Lower lobe of right lung (tissue), 2 donors: ENCODE measurements around the gene ACBD7. TPM values are rescaled to one million over a fixed set of nuclear protein-coding genes. Genes with fewer than 3 reads are reported as not detected.

Experiments
- ATAC-seq, 2 donors: fragments of 200-7000 bp; cut with Tn5 transposase; one replicate each; pipeline ENCODE4 v1.9.1; 2020 to 2022; ENCODE audit warnings: mild to moderate bottlenecking in 2 of 2, moderate library complexity in 2 of 2
- DNase-seq: peaks from one replicate; pipeline ENCODE4 v3.0.0-alpha.2; 2020
- H3K27ac ChIP-seq: fragments of 200-600 bp; one replicate; pipeline ENCODE4 v1.8.0; 2022
- H3K27me3 ChIP-seq: fragments of 200-600 bp; one replicate; pipeline ENCODE4 v1.8.0; 2022; ENCODE audit warnings: low read depth
- H3K36me3 ChIP-seq: fragments of 200-600 bp; one replicate; pipeline ENCODE4 v1.8.0; 2022; ENCODE audit warnings: mild to moderate bottlenecking
- H3K4me1 ChIP-seq: fragments of 200-600 bp; one replicate; pipeline ENCODE4 v1.8.0; 2022
- H3K4me3 ChIP-seq: fragments of 200-600 bp; one replicate; pipeline ENCODE4 v1.8.0; 2022; ENCODE audit warnings: mild to moderate bottlenecking
- H3K9me3 ChIP-seq: fragments of 200-600 bp; one replicate; pipeline ENCODE4 v1.8.0; 2022
- intact Hi-C: fragments of 100-400 bp; cut with DNase I; formaldehyde crosslinking; loops from one replicate; pipeline ENCODE4 v1.11.0; 2022
- total RNA-seq: library from RNA; stranded (reverse); fragmentation: NEBNext Ultra II Directional; extraction: Animal tissue kit (Norgen Biotek cat#: 25700); gene quantifications from one replicate; pipeline ENCODE4 v1.2.1, GENCODE V29; 2021
- TF ChIP-seq, protein P1 (sequence below): fragments of 200-600 bp; IDR thresholded peaks from one replicate; pipeline ENCODE4 v1.8.0; 2022; ENCODE audit warnings: antibody characterized with exemption, mild to moderate bottlenecking
- donor health status: DM: no; HTN: yes; CAD: no; lungs with severe emphysema.

ACBD7 gene
- total RNA-seq, 1 donor from 2014 or later: not detected

DNA sequence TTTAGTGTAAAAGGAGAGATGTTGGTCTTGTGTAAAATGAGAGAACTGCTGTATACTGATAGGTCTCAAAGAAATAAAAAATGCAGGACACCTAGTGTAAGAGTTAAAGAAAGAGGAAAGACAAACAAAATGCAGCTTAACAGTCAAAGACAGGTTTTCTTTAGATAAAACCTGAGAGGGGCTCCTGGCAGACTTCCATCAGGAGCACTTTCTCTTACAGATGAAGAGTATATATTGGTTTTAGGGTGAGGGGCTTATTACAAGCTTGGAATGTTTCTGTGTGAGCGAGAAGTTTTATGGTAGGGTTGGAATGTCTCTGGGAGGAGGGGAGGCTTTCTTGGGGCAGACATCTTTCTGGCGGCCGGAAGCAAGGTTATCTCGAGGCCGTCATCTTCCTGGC is 16.2 kb downstream of the ACBD7 start:
- TF ChIP-seq, protein P1, sequence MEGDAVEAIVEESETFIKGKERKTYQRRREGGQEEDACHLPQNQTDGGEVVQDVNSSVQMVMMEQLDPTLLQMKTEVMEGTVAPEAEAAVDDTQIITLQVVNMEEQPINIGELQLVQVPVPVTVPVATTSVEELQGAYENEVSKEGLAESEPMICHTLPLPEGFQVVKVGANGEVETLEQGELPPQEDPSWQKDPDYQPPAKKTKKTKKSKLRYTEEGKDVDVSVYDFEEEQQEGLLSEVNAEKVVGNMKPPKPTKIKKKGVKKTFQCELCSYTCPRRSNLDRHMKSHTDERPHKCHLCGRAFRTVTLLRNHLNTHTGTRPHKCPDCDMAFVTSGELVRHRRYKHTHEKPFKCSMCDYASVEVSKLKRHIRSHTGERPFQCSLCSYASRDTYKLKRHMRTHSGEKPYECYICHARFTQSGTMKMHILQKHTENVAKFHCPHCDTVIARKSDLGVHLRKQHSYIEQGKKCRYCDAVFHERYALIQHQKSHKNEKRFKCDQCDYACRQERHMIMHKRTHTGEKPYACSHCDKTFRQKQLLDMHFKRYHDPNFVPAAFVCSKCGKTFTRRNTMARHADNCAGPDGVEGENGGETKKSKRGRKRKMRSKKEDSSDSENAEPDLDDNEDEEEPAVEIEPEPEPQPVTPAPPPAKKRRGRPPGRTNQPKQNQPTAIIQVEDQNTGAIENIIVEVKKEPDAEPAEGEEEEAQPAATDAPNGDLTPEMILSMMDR: no peak

DNA sequence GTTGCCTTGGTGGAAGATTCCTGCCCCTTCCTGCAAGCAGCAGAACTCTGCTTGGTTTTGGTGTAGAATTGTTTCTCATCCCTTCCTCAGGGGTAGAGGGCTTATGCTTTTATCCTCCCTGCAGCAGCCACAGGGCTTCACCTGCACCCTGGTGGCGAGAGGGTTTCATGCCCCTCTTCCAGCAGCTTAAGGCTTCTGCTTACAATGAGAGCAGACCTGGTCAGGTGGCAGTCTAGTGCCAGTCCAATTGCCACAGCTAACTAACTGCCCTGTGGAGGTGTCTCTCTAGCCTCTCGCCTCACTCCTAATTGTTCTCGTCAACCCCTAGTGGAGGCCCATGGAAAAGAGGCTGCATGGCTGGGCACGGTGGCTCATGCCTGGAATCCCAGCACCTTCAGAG is 19.3 kb downstream of the ACBD7 start:
- ATAC-seq (no peak), DNase-seq (no peak)
- H3K4me3 ChIP-seq: no peak overlapping the region
- TF ChIP-seq, protein P1: no peak
- no peak overlapping the region for H3K27ac ChIP-seq
- H3K36me3 ChIP-seq: no peaks in the 10 kb centered on the region
- intact Hi-C loops: no loop called here
- H3K27me3 ChIP-seq: no peaks in the 10 kb centered on the region
- H3K4me1 ChIP-seq: no peaks in the 10 kb centered on the region
- no peaks in the 10 kb centered on the region for H3K9me3 ChIP-seq

More for the DNA sequence above, 16.2 kb downstream of the ACBD7 start:
- DNase-seq: no peak
- ATAC-seq: no peak
- H3K4me3 ChIP-seq: no peak overlapping the region
- no peak overlapping the region for H3K27ac ChIP-seq
- intact Hi-C loops: no loop called here
- H3K9me3 ChIP-seq: no peaks in the 10 kb centered on the region
- no peaks in the 10 kb centered on the region for H3K36me3 ChIP-seq
- no peaks in the 10 kb centered on the region for H3K4me1 ChIP-seq
- no peaks in the 10 kb centered on the region for H3K27me3 ChIP-seq

DNA sequence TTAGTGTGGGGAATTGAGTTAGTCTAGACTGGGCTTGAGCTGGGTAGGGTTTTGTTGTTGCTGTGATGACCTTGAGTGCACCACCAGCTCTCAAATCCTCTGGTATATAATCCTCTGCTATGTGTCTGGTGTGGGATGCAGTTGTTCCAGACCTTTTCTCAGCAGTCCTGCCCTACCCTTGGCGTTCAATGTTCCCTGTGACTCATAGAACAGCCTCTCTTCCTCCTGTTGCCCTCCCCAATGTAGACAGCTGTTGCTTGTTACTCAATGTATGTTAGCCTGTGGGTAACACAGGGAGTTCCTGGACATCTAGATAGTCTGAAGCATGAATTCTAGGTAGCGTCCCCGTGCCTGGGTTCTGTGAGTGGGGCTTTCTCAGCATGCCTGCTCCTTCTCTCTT is 19.8 kb downstream of the ACBD7 start:
- Histone ChIP-seq H3K4me3 (no peak overlapping the region), H3K27ac (no peak overlapping the region), H3K4me1 (no peaks in the 10 kb centered on the region), H3K27me3 (no peaks in the 10 kb centered on the region), H3K36me3 (no peaks in the 10 kb centered on the region), H3K9me3 (no peaks in the 10 kb centered on the region)
- intact Hi-C loops: no loop called here
- ATAC-seq (no peak), DNase-seq (no peak)
- TF ChIP-seq, protein P1: no peak

DNA sequence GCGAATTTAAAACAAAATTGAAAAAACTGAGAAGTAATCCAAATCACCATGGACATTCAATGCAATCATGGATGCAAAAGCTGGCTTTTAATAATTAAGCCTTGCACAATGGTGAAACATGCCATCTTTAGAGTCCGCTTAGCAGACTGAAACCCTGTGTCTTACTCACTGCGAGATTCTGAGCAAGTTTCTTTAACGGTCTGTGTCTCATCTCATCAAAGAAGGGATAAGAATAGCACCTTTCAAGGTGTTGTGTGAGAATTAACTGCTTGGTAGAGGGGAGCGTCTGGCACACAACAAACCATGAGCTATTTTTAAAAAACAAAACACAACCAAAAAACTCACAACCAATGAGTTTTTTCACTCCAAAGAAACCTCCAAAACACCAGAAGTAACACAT is 21.4 kb downstream of the ACBD7 start:
- no peak for DNase-seq
- Histone ChIP-seq H3K4me1 (no peaks in the 10 kb centered on the region), H3K27ac (no peak overlapping the region), H3K36me3 (no peaks in the 10 kb centered on the region), H3K27me3 (no peaks in the 10 kb centered on the region), H3K9me3 (no peaks in the 10 kb centered on the region), H3K4me3 (no peak overlapping the region)
- intact Hi-C loops: no loop called here
- TF ChIP-seq, protein P1: no peak
- ATAC-seq: no peak

DNA sequence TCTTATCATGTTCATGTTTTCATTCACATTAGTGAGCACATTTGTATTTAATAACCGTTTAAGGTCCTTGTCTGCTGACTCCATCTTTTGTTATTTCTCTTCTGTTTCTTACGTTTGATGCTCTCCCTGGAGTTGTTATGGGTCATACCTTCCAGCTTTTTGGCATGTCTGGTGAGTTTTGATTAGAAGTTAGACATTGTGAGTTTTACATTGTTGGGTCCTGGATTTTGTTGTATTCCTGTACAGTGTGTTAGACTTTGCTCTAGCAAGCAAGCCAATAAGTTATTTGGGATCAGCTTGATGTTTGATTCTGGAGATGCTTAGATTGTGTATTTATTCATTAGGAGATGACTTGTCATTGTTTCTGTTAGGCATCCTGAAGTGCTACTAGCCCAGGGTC is 27.9 kb downstream of the ACBD7 start:
- intact Hi-C loops: no loop called here
- Histone ChIP-seq H3K4me1 (no peaks in the 10 kb centered on the region), H3K9me3 (no peaks in the 10 kb centered on the region), H3K27ac (no peak overlapping the region), H3K36me3 (no peaks in the 10 kb centered on the region), H3K27me3 (no peaks in the 10 kb centered on the region), H3K4me3 (no peak overlapping the region)
- TF ChIP-seq, protein P1: no peak
- DNase-seq (no peak), ATAC-seq (no peak)

DNA sequence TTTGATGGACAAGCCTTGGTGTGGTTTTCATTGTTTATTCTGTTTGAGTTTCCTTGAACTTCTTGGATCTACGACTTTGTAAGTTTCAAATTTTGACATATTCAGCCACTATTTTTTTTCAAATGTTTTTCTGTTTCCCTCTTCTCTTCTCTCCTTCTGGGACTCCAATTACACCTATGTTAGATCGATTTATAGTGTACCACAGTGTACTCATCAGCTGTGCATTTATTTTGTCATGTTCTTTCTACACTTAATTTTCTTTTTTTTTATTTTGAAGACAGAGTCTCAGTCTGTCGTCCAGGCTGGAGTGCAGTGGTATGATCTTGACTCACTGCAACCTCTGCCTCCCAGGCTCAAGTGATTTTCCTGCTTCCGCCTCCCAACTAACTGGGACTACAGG is 28.7 kb downstream of the ACBD7 start:
- DNase-seq: no peak
- TF ChIP-seq, protein P1: no peak
- no peak for ATAC-seq

More for the DNA sequence above, 28.7 kb downstream of the ACBD7 start:
- intact Hi-C loops: no loop called here
- Histone ChIP-seq H3K27me3 (no peaks in the 10 kb centered on the region), H3K4me1 (no peaks in the 10 kb centered on the region), H3K27ac (no peak overlapping the region), H3K36me3 (no peaks in the 10 kb centered on the region), H3K9me3 (no peaks in the 10 kb centered on the region), H3K4me3 (no peak overlapping the region)
